ENCODE data around the gene FIBCD1.

DNA sequence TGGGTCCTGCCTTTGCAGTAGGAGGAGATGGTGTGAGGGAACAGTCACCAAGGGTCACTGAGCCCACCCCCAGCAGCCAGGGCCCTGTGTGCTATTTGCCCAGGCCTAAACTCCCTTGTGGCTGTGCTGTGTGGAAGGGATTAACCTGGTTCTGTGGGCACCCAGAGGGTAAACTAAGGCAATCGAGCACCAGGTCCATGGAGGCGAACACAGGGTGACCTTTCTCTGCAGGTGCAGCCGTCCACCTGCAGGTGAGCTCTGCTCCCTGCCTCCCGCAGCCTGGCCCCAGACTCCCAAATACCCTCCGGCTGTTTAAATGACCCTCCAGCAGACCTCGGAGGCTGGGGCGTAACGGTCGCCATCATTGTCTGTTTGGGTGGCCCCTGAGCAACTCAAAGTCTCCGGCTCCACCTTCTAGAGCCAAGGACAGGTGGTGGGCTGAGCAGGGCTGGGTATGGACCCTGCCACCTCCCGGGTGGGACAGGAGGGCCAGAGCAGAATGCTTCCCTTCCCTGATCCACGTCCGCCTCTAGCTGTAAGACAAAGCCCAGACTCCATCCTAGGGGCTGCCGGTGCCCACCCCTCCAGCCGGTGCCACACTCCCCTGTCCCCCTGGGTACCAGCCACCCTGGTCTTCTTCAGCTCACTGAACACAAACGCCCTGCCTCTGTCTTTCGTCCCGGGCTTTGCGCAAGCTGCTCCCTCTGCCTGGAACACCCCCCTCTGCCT is 34.1 kb upstream of the FIBCD1 start:
- TF ChIP-seq RFX5 (IDR thresholded peaks at IDR 0.05; ENCODE audit: low read length) (no peak), TCF12 (IDR thresholded peaks at IDR 0.05) (no peak), POLR2AphosphoS5 (IDR thresholded peaks at IDR 0.05; ENCODE audit: low read depth, low read length) (no peak), EZH2phosphoT487 (IDR thresholded peaks at IDR 0.05; ENCODE audit: borderline replicate concordance, low read depth) (no peak), GABPA (IDR thresholded peaks at IDR 0.05; ENCODE audit: low read depth) (no peak)
- TF ChIP-seq, protein P1, sequence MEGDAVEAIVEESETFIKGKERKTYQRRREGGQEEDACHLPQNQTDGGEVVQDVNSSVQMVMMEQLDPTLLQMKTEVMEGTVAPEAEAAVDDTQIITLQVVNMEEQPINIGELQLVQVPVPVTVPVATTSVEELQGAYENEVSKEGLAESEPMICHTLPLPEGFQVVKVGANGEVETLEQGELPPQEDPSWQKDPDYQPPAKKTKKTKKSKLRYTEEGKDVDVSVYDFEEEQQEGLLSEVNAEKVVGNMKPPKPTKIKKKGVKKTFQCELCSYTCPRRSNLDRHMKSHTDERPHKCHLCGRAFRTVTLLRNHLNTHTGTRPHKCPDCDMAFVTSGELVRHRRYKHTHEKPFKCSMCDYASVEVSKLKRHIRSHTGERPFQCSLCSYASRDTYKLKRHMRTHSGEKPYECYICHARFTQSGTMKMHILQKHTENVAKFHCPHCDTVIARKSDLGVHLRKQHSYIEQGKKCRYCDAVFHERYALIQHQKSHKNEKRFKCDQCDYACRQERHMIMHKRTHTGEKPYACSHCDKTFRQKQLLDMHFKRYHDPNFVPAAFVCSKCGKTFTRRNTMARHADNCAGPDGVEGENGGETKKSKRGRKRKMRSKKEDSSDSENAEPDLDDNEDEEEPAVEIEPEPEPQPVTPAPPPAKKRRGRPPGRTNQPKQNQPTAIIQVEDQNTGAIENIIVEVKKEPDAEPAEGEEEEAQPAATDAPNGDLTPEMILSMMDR (IDR thresholded peaks at IDR 0.05) = no peak
